DND-41 (cell line): ENCODE results near the gene B3GLCT.
A peak's percentile ranks its signal among the peaks of the same experiment; 100 is the strongest.

ENCODE experiments used
- ATAC-seq: fragments of 200-7000 bp; cut with Tn5 transposase; 3 replicates; pipeline ENCODE4 v1.9.1; 2021; ENCODE audit warnings: low read depth; ENCODE audit not compliant: insufficient read depth
- DNase-seq: peaks from one replicate; pipeline ENCODE4 v3.0.0-alpha.2; 2020
- H2AFZ ChIP-seq: 2 replicates; pipeline ENCODE4 v1.6.0; 2012; ENCODE audit warnings: low read depth, low read length
- H3K27ac ChIP-seq: 2 replicates; pipeline ENCODE4 v1.5.1; 2012; ENCODE audit warnings: low read length, inconsistent platforms
- H3K27me3 ChIP-seq: fragments of 200-600 bp; sonication (generic); 2 replicates; pipeline ENCODE4 v1.6.0; 2012; ENCODE audit warnings: low read length, mild to moderate bottlenecking, inconsistent platforms; ENCODE audit not compliant: insufficient read depth, poor library complexity
- H3K36me3 ChIP-seq: 2 replicates; pipeline ENCODE4 v1.5.1; 2012; ENCODE audit warnings: low read length, inconsistent platforms; ENCODE audit not compliant: insufficient read depth
- H3K4me1 ChIP-seq: 2 replicates; pipeline ENCODE4 v1.5.1; 2012; ENCODE audit warnings: mild to moderate bottlenecking, low read length; ENCODE audit not compliant: insufficient read depth
- H3K4me2 ChIP-seq: 2 replicates; pipeline ENCODE4 v1.6.0; 2012; ENCODE audit warnings: mild to moderate bottlenecking, moderate library complexity, low read length, inconsistent platforms; ENCODE audit not compliant: insufficient read depth
- H3K4me3 ChIP-seq, 2 experiments: fragments of 200-600 bp in 1 of 2; shearing (Covaris generic) in 1 of 2; 2 replicates each; pipeline ENCODE4 v1.5.1; 2012 to 2016; ENCODE audit warnings: inconsistent platforms in 2 of 2, low read length in 2 of 2, mild to moderate bottlenecking in 2 of 2, low read depth in 1 of 2, moderate library complexity in 1 of 2
- H3K79me2 ChIP-seq: 2 replicates; pipeline ENCODE4 v1.6.0; 2012; ENCODE audit warnings: low read length, inconsistent platforms; ENCODE audit not compliant: insufficient read depth
- H3K9ac ChIP-seq: 2 replicates; pipeline ENCODE4 v1.6.0; 2012; ENCODE audit warnings: low read depth, mild to moderate bottlenecking, inconsistent platforms, low read length, moderate library complexity
- H3K9me3 ChIP-seq: 2 replicates; pipeline ENCODE4 v1.5.1; 2012; ENCODE audit warnings: low read length, moderate library complexity, mild to moderate bottlenecking, inconsistent platforms; ENCODE audit not compliant: insufficient read depth, severe bottlenecking
- H4K20me1 ChIP-seq: 2 replicates; pipeline ENCODE4 v1.6.0; 2012; ENCODE audit warnings: low read length; ENCODE audit not compliant: insufficient read depth
- CTCF ChIP-seq: IDR thresholded peaks from 2 replicates; pipeline ENCODE4 v1.5.1; 2012; ENCODE audit warnings: borderline replicate concordance, low read length, moderate library complexity, mild to moderate bottlenecking; ENCODE audit not compliant: poor library complexity, severe bottlenecking; ENCODE audit errors: extremely low read depth
- EZH2 ChIP-seq: IDR thresholded peaks from 3 replicates; pipeline ENCODE4 v1.6.1; 2012; ENCODE audit warnings: borderline replicate concordance, low read depth, mild to moderate bottlenecking, moderate library complexity, low read length, inconsistent platforms; ENCODE audit not compliant: severe bottlenecking

B3GLCT gene

GRCh38 chr13:31208559-31209122 lies 8.9 kb downstream of the B3GLCT start:
- Histone ChIP-seq H3K4me1 (0 out of 2 replicates have a peak, but pooled peaks cover 6% of the 10 kb centered on the region), H3K9ac (no peak overlapping the region), H2AFZ (no peak overlapping the region), H3K79me2 (peaks cover 17% of the 10 kb centered on the region), H3K27ac (no peak overlapping the region), H4K20me1 (peaks cover 7% of the 10 kb centered on the region), H3K27me3 (no peaks in the 10 kb centered on the region), H3K9me3 (no peaks in the 10 kb centered on the region), H3K4me2 (no peak overlapping the region), H3K36me3 (no peaks in the 10 kb centered on the region), H3K4me3 (no peak overlapping the region)
- no peak for DNase-seq
- no peak for ATAC-seq
- TF ChIP-seq CTCF (no peak), EZH2 (no peak)

- Histone ChIP-seq H3K4me2 (no peak overlapping the region), H3K27ac (no peak overlapping the region)
Measured at GRCh38 chr13:31209172-31209840, 9.5 kb downstream of the B3GLCT start.

GRCh38 chr13:31209841-31210210 lies 10.1 kb downstream of the B3GLCT start:
- no peak for ATAC-seq
- H3K4me3 ChIP-seq, result no peak overlapping the region
- H3K4me2 ChIP-seq, result no peak overlapping the region
- H4K20me1 ChIP-seq, result 0 out of 2 replicates have a peak, but pooled peaks cover 9% of the 10 kb centered on the region
- TF ChIP-seq CTCF, result no peak
- TF ChIP-seq EZH2, result no peak
- H3K27ac ChIP-seq, result no peak overlapping the region
- H3K36me3 ChIP-seq, result no peaks in the 10 kb centered on the region
- no peaks in the 10 kb centered on the region for H3K9me3 ChIP-seq
- H3K9ac ChIP-seq, result no peak overlapping the region
- peaks cover 7% of the 10 kb centered on the region; the same call in 1 of the 2 replicates for H3K79me2 ChIP-seq
- no peak for DNase-seq
- no peak overlapping the region for H2AFZ ChIP-seq
- H3K27me3 ChIP-seq, result no peaks in the 10 kb centered on the region
- no peaks in the 10 kb centered on the region for H3K4me1 ChIP-seq

More at GRCh38 chr13:31209172-31209840, 9.5 kb downstream of the B3GLCT start:
- no peaks in the 10 kb centered on the region for H3K27me3 ChIP-seq
- no peak overlapping the region for H3K9ac ChIP-seq
- DNase-seq (no peak), ATAC-seq (peak; percentile 51)
- no peak overlapping the region for H3K4me3 ChIP-seq
- H3K4me1 ChIP-seq, result 0 out of 2 replicates have a peak, but pooled peaks cover 3% of the 10 kb centered on the region
- H3K36me3 ChIP-seq, result no peaks in the 10 kb centered on the region
- TF ChIP-seq EZH2, result no peak
- TF ChIP-seq CTCF, result no peak
- H3K79me2 ChIP-seq, result peaks cover 11% of the 10 kb centered on the region
- H3K9me3 ChIP-seq, result no peaks in the 10 kb centered on the region
- H2AFZ ChIP-seq, result no peak overlapping the region
- H4K20me1 ChIP-seq, result 0 out of 2 replicates have a peak, but pooled peaks cover 9% of the 10 kb centered on the region
